ENCODE data around the gene NPY5R. TPM values are rescaled to one million over a fixed set of nuclear protein-coding genes. Genes with fewer than 3 reads are reported as not detected.

Gene NPY5R
- total and polyA plus RNA-seq, 2 of the 4 experiments (the other 2 are of a cell fraction) = not detected

- Histone ChIP-seq H3K56ac (ENCODE audit: extremely low read depth, insufficient read depth, low read length) (no peak overlapping the region), H3K9ac (ENCODE audit: low read depth, low read length) (no peak overlapping the region), H3K23ac (ENCODE audit: low read depth, low read length) (no peak overlapping the region), H4K5ac (ENCODE audit: low read depth, low read length) (no peak overlapping the region), H3K9me3 (ENCODE audit: control insufficient read depth, insufficient read depth, low read length) (no peaks in the 10 kb centered on the region; the same call in 1 of the 2 replicates), H3K4me3 (ENCODE audit: insufficient read depth, low read depth, low read length) (no peak overlapping the region), H3K27me3 (ENCODE audit: control insufficient read depth, insufficient read depth, low read length) (no peaks in the 10 kb centered on the region), H2AFZ (replicated peaks; ENCODE audit: low read length, poor library complexity) (no peak overlapping the region), H2BK120ac (ENCODE audit: low read depth, low read length) (no peak overlapping the region), H3K79me1 (ENCODE audit: low read depth in 1 of 2, low read length in 2 of 2) (no peaks in the 10 kb centered on the region), H3K9me1 (ENCODE audit: insufficient read depth, low read length) (no peaks in the 10 kb centered on the region), H3K4ac (ENCODE audit: low read depth, low read length) (no peak overlapping the region), H3K36me3 (ENCODE audit: control insufficient read depth, insufficient read depth, low read length) (no peaks in the 10 kb centered on the region), H2BK5ac (ENCODE audit: low read depth, low read length, poor library complexity, severe bottlenecking) (no peak overlapping the region), H2AK5ac (ENCODE audit: low read depth, low read length) (no peak overlapping the region), H4K91ac (ENCODE audit: insufficient read depth, low read depth, low read length) (no peak overlapping the region), H3K4me1 (ENCODE audit: control insufficient read depth, insufficient read depth, low read length) (no peaks in the 10 kb centered on the region), H3K18ac (ENCODE audit: low read depth, low read length) (no peak overlapping the region), H2AK9ac (replicated peaks; ENCODE audit: low read depth, low read length, poor library complexity) (no peak overlapping the region), H3K27ac (ENCODE audit: insufficient read depth, low read length) (no peak overlapping the region), H3K14ac (replicated peaks; ENCODE audit: low read depth, low read length) (no peak overlapping the region), H4K8ac (ENCODE audit: low read depth in 2 of 2, low read length in 2 of 2) (no peak overlapping the region), H3K4me2 (ENCODE audit: low read depth, low read length) (no peak overlapping the region), H2BK15ac (ENCODE audit: low read depth, low read length) (no peak overlapping the region), H4K20me1 (ENCODE audit: insufficient read depth, low read length) (no peaks in the 10 kb centered on the region), H2BK20ac (ENCODE audit: low read depth, low read length) (no peak overlapping the region)
- in situ Hi-C loops (cut with MboI; ENCODE audit: low sequenced_read_pairs) = no loop called here
- DNase-seq (no peak), ATAC-seq (ENCODE audit: low read depth) (no peak)
- dilution Hi-C loops (cut with HindIII; ENCODE audit: low sequenced_read_pairs, unreplicated experiment) = no loop called here
- POLR2A ChIA-PET (ENCODE audit: unreplicated experiment) = no interaction called here
- BruUV-seq (replicated peaks) = no TSS peak
- intact Hi-C loops (cut with micrococcal nuclease) = no loop called here
- TF ChIP-seq FOS (IDR thresholded peaks at IDR 0.05; ENCODE audit: low read depth, low read length) = no peak
- no peak for TF ChIP-seq MXI1 (IDR thresholded peaks at IDR 0.05; ENCODE audit: borderline replicate concordance, low read depth, low read length)
- TF ChIP-seq, protein P1, sequence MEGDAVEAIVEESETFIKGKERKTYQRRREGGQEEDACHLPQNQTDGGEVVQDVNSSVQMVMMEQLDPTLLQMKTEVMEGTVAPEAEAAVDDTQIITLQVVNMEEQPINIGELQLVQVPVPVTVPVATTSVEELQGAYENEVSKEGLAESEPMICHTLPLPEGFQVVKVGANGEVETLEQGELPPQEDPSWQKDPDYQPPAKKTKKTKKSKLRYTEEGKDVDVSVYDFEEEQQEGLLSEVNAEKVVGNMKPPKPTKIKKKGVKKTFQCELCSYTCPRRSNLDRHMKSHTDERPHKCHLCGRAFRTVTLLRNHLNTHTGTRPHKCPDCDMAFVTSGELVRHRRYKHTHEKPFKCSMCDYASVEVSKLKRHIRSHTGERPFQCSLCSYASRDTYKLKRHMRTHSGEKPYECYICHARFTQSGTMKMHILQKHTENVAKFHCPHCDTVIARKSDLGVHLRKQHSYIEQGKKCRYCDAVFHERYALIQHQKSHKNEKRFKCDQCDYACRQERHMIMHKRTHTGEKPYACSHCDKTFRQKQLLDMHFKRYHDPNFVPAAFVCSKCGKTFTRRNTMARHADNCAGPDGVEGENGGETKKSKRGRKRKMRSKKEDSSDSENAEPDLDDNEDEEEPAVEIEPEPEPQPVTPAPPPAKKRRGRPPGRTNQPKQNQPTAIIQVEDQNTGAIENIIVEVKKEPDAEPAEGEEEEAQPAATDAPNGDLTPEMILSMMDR (conservative IDR thresholded peaks at IDR 0.05; ENCODE audit: low read depth, low read length) = no peak
- TF ChIP-seq BHLHE40 (IDR thresholded peaks at IDR 0.05; ENCODE audit: low read depth, low read length) = no peak
- TF ChIP-seq SMC3 (IDR thresholded peaks at IDR 0.05; ENCODE audit: low read depth, low read length) = no peak
- TF ChIP-seq ELK1 (IDR thresholded peaks at IDR 0.05; ENCODE audit: borderline replicate concordance, low read depth, low read length) = no peak
- TF ChIP-seq CHD1 (IDR thresholded peaks at IDR 0.05; ENCODE audit: low read depth, low read length) = no peak
- TF ChIP-seq RAD21 (IDR thresholded peaks at IDR 0.05; ENCODE audit: low read length) = no peak
- CTCF ChIA-PET = no interaction called here
Observed at GRCh38 chr4:163384926-163385325, 41.2 kb downstream of the NPY5R start.

Data from IMR-90 (cell line).